ENCODE measurements around the gene CDAN1.

Gene CDAN1

GRCh38 chr15:42716125-42716524 is 20.8 kb downstream of the CDAN1 start:
- DNase-seq (ENCODE audit: low spot score): no peak
- no peak overlapping the region for H2BK120ac ChIP-seq (ENCODE audit: low read depth, low read length)
- H2BK15ac ChIP-seq (ENCODE audit: low read length): no peak overlapping the region
- H3K4me3 ChIP-seq (ENCODE audit: low read length in 2 of 2): no peak overlapping the region
- H3K9me3 ChIP-seq (replicated peaks in 1 of 2; ENCODE audit: control insufficient read depth in 2 of 2, insufficient read depth in 1 of 2, low read depth in 1 of 2, low read length in 2 of 2): no peaks in the 10 kb centered on the region
- no peak overlapping the region for H4K91ac ChIP-seq (ENCODE audit: low read depth, low read length, poor library complexity)
- no peaks in the 10 kb centered on the region for H3K27me3 ChIP-seq (ENCODE audit: control insufficient read depth in 3 of 3, insufficient read depth in 3 of 3, low read depth in 1 of 3, low read length in 3 of 3)
- H3K18ac ChIP-seq (ENCODE audit: low read length): no peak overlapping the region
- WGBS, 2 donors (ENCODE audit: extremely low coverage in 2 of 2, insufficient read length in 2 of 2, insufficient replicate concordance in 1 of 2): no CpG with 5 or more reads among the region's 5 CpGs
- H2AK5ac ChIP-seq (ENCODE audit: low read depth, low read length): no peak overlapping the region
- H3K79me1 ChIP-seq (ENCODE audit: low read depth, low read length): no peaks in the 10 kb centered on the region
- no peak overlapping the region for H3K23ac ChIP-seq (ENCODE audit: low read depth, low read length, poor library complexity)
- no peak overlapping the region for H2BK5ac ChIP-seq (ENCODE audit: low read length)
- H3K4me2 ChIP-seq (ENCODE audit: insufficient read depth, low read length, poor library complexity, severe bottlenecking): no peak overlapping the region
- no peak overlapping the region for H3K27ac ChIP-seq (replicated peaks; ENCODE audit: low read length)
- H4K8ac ChIP-seq (ENCODE audit: low read depth, low read length): no peak overlapping the region
- H3K36me3 ChIP-seq (replicated peaks in 1 of 2; ENCODE audit: control insufficient read depth in 2 of 2, insufficient read depth in 2 of 2, low read length in 2 of 2): peaks cover 4 to 47% of the 10 kb centered on the region in 2 donors
- no peaks in the 10 kb centered on the region for H3K4me1 ChIP-seq (ENCODE audit: control insufficient read depth in 2 of 2, insufficient read depth in 1 of 2, low read depth in 1 of 2, low read length in 2 of 2)
- no peak overlapping the region for H3K4ac ChIP-seq (ENCODE audit: low read length)
- H3K9ac ChIP-seq (ENCODE audit: low read depth, low read length, poor library complexity): no peak overlapping the region
- no peak overlapping the region for H2AFZ ChIP-seq (ENCODE audit: low read length)
- H3K14ac ChIP-seq (ENCODE audit: low read length): no peak overlapping the region
- H2BK12ac ChIP-seq (ENCODE audit: low read length): no peak overlapping the region

GRCh38 chr15:42712584-42712983 is 24.3 kb downstream of the CDAN1 start:
- DNase-seq (ENCODE audit: low spot score): no peak
- Histone ChIP-seq H3K4me2 (ENCODE audit: insufficient read depth, low read length, poor library complexity, severe bottlenecking) (no peak overlapping the region), H3K4me3 (ENCODE audit: low read length in 2 of 2) (no peak overlapping the region), H3K27me3 (ENCODE audit: control insufficient read depth in 3 of 3, insufficient read depth in 3 of 3, low read depth in 1 of 3, low read length in 3 of 3) (no peaks in the 10 kb centered on the region), H3K14ac (ENCODE audit: low read length) (no peak overlapping the region), H2AFZ (ENCODE audit: low read length) (no peak overlapping the region), H3K79me1 (ENCODE audit: low read depth, low read length) (no peaks in the 10 kb centered on the region), H4K91ac (ENCODE audit: low read depth, low read length, poor library complexity) (no peak overlapping the region), H3K4ac (ENCODE audit: low read length) (no peak overlapping the region), H3K36me3 (replicated peaks in 1 of 2; ENCODE audit: control insufficient read depth in 2 of 2, insufficient read depth in 2 of 2, low read length in 2 of 2) (peaks cover 0 to 24% of the 10 kb centered on the region in 2 donors), H4K8ac (ENCODE audit: low read depth, low read length) (no peak overlapping the region), H3K9ac (ENCODE audit: low read depth, low read length, poor library complexity) (no peak overlapping the region), H2BK120ac (ENCODE audit: low read depth, low read length) (no peak overlapping the region), H2BK12ac (ENCODE audit: low read length) (no peak overlapping the region), H3K27ac (replicated peaks; ENCODE audit: low read length) (no peak overlapping the region), H3K4me1 (ENCODE audit: control insufficient read depth in 2 of 2, insufficient read depth in 1 of 2, low read depth in 1 of 2, low read length in 2 of 2) (no peaks in the 10 kb centered on the region), H3K9me3 (replicated peaks in 1 of 2; ENCODE audit: control insufficient read depth in 2 of 2, insufficient read depth in 1 of 2, low read depth in 1 of 2, low read length in 2 of 2) (no peaks in the 10 kb centered on the region), H3K23ac (ENCODE audit: low read depth, low read length, poor library complexity) (no peak overlapping the region), H3K18ac (ENCODE audit: low read length) (no peak overlapping the region), H2AK5ac (ENCODE audit: low read depth, low read length) (no peak overlapping the region), H2BK5ac (ENCODE audit: low read length) (no peak overlapping the region), H2BK15ac (ENCODE audit: low read length) (no peak overlapping the region)
- no CpG with 5 or more reads among the region's 4 CpGs for WGBS, 2 donors (ENCODE audit: extremely low coverage in 2 of 2, insufficient read length in 2 of 2, insufficient replicate concordance in 1 of 2)

GRCh38 chr15:42711746-42712145 is 25.2 kb downstream of the CDAN1 start:
- no peak overlapping the region for H3K14ac ChIP-seq (ENCODE audit: low read length)
- H3K4ac ChIP-seq (ENCODE audit: low read length): no peak overlapping the region

DNA sequence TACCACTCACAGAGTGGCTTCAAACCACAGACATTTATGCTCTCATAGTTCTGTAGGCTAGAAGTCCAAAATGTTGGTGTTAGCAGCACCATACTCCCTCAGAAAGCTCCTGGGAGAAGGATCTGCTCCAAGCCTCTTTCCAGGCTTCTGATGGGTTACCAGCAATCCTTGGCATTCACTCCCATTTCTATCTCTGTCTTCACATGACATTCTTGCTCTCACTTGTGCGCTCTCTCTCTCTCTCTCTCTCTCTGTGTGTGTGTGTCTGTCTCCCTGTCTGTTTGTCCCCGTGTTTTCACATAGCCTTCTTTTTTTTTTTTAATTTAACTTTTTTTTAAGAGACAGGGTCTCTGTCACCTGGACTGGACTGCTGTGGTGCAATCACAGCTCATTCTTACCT is 26.3 kb downstream of the CDAN1 start:
- H2BK12ac ChIP-seq (ENCODE audit: low read length): no peak overlapping the region
- no peak overlapping the region for H3K9ac ChIP-seq (ENCODE audit: low read depth, low read length, poor library complexity)
- no peak overlapping the region for H2AFZ ChIP-seq (ENCODE audit: low read length)
- no peaks in the 10 kb centered on the region for H3K79me1 ChIP-seq (ENCODE audit: low read depth, low read length)
- no peaks in the 10 kb centered on the region for H3K9me3 ChIP-seq (replicated peaks in 1 of 2; ENCODE audit: control insufficient read depth in 2 of 2, insufficient read depth in 1 of 2, low read depth in 1 of 2, low read length in 2 of 2)
- no peaks in the 10 kb centered on the region for H3K4me1 ChIP-seq (ENCODE audit: control insufficient read depth in 2 of 2, insufficient read depth in 1 of 2, low read depth in 1 of 2, low read length in 2 of 2)
- H2AK5ac ChIP-seq (ENCODE audit: low read depth, low read length): no peak overlapping the region
- H4K8ac ChIP-seq (ENCODE audit: low read depth, low read length): no peak overlapping the region
- H3K4me2 ChIP-seq (ENCODE audit: insufficient read depth, low read length, poor library complexity, severe bottlenecking): no peak overlapping the region
- no CpG with 5 or more reads among the region's 2 CpGs for WGBS, 2 donors (ENCODE audit: extremely low coverage in 2 of 2, insufficient read length in 2 of 2, insufficient replicate concordance in 1 of 2)
- H3K18ac ChIP-seq (ENCODE audit: low read length): no peak overlapping the region
- H3K27ac ChIP-seq (replicated peaks; ENCODE audit: low read length): no peak overlapping the region
- H3K4ac ChIP-seq (ENCODE audit: low read length): no peak overlapping the region
- no peak overlapping the region for H2BK5ac ChIP-seq (ENCODE audit: low read length)
- H3K4me3 ChIP-seq (ENCODE audit: low read length in 2 of 2): no peak overlapping the region
- peaks cover 0 to 23% of the 10 kb centered on the region in 2 donors for H3K36me3 ChIP-seq (replicated peaks in 1 of 2; ENCODE audit: control insufficient read depth in 2 of 2, insufficient read depth in 2 of 2, low read length in 2 of 2)
- no peaks in the 10 kb centered on the region for H3K27me3 ChIP-seq (ENCODE audit: control insufficient read depth in 3 of 3, insufficient read depth in 3 of 3, low read depth in 1 of 3, low read length in 3 of 3)
- no peak overlapping the region for H3K14ac ChIP-seq (ENCODE audit: low read length)
- H2BK15ac ChIP-seq (ENCODE audit: low read length): no peak overlapping the region
- DNase-seq (ENCODE audit: low spot score): no peak
- H2BK120ac ChIP-seq (ENCODE audit: low read depth, low read length): no peak overlapping the region
- no peak overlapping the region for H4K91ac ChIP-seq (ENCODE audit: low read depth, low read length, poor library complexity)
- H3K23ac ChIP-seq (ENCODE audit: low read depth, low read length, poor library complexity): no peak overlapping the region

More at GRCh38 chr15:42711746-42712145, 25.2 kb downstream of the CDAN1 start:
- Histone ChIP-seq H2AK5ac (ENCODE audit: low read depth, low read length) (no peak overlapping the region), H3K18ac (ENCODE audit: low read length) (no peak overlapping the region), H3K9ac (ENCODE audit: low read depth, low read length, poor library complexity) (no peak overlapping the region), H3K4me1 (ENCODE audit: control insufficient read depth in 2 of 2, insufficient read depth in 1 of 2, low read depth in 1 of 2, low read length in 2 of 2) (no peaks in the 10 kb centered on the region), H3K4me3 (ENCODE audit: low read length in 2 of 2) (no peak overlapping the region), H2AFZ (ENCODE audit: low read length) (no peak overlapping the region), H4K8ac (ENCODE audit: low read depth, low read length) (no peak overlapping the region), H3K27ac (replicated peaks; ENCODE audit: low read length) (no peak overlapping the region), H2BK120ac (ENCODE audit: low read depth, low read length) (no peak overlapping the region), H3K4me2 (ENCODE audit: insufficient read depth, low read length, poor library complexity, severe bottlenecking) (no peak overlapping the region), H4K91ac (ENCODE audit: low read depth, low read length, poor library complexity) (no peak overlapping the region), H3K36me3 (replicated peaks in 1 of 2; ENCODE audit: control insufficient read depth in 2 of 2, insufficient read depth in 2 of 2, low read length in 2 of 2) (peaks cover 0 to 24% of the 10 kb centered on the region in 2 donors), H2BK5ac (ENCODE audit: low read length) (no peak overlapping the region), H3K23ac (ENCODE audit: low read depth, low read length, poor library complexity) (no peak overlapping the region), H3K9me3 (replicated peaks in 1 of 2; ENCODE audit: control insufficient read depth in 2 of 2, insufficient read depth in 1 of 2, low read depth in 1 of 2, low read length in 2 of 2) (no peaks in the 10 kb centered on the region), H3K79me1 (ENCODE audit: low read depth, low read length) (no peaks in the 10 kb centered on the region), H2BK12ac (ENCODE audit: low read length) (no peak overlapping the region), H2BK15ac (ENCODE audit: low read length) (no peak overlapping the region), H3K27me3 (ENCODE audit: control insufficient read depth in 3 of 3, insufficient read depth in 3 of 3, low read depth in 1 of 3, low read length in 3 of 3) (no peaks in the 10 kb centered on the region)
- DNase-seq (ENCODE audit: low spot score): no peak
- WGBS, 2 donors (ENCODE audit: extremely low coverage in 2 of 2, insufficient read length in 2 of 2, insufficient replicate concordance in 1 of 2): no CpG with 5 or more reads among the region's 3 CpGs
